ENCODE results near the gene SNAP47. TPM values are rescaled to one million over a fixed set of nuclear protein-coding genes. Genes with fewer than 3 reads are reported as not detected.

Gene SNAP47
- polyA plus RNA-seq, 1 experiment, result 44.8 TPM

DNA sequence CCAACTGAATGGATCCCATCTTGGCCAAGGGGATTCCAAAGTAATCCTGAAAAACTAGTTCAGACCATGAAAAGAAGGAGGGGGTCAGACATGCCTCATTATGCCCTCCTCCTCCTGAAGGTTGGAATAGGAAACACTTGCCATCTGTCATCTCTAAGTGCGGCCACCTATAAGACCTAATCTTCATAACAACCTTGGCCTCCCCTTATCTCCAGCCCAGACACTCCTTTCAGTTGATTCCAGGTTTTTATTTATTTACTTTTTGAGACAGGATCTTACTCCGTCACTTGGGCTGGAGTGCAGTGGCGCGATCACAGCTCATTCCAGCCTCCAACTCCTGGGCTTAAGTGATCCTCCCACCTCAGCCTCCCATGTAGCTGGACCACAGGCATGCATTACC, 19.7 kb downstream of the SNAP47 start:
- Histone ChIP-seq H3K27me3 (ENCODE audit: control insufficient read depth, insufficient read depth, low read length) (no peaks in the 10 kb centered on the region), H3K9me3 (ENCODE audit: control insufficient read depth, insufficient read depth, low read length) (no peaks in the 10 kb centered on the region; the same call in none of the 2 replicates), H3K27ac (ENCODE audit: low read depth, low read length) (no peak overlapping the region), H3K4me3 (ENCODE audit: low read depth, low read length) (no peak overlapping the region)
- POLR2A ChIA-PET, result no interaction called here
- CTCF ChIA-PET, result no interaction called here
- no peak for DNase-seq (ENCODE audit: low read depth, low spot score)
- TF ChIP-seq, protein P1, sequence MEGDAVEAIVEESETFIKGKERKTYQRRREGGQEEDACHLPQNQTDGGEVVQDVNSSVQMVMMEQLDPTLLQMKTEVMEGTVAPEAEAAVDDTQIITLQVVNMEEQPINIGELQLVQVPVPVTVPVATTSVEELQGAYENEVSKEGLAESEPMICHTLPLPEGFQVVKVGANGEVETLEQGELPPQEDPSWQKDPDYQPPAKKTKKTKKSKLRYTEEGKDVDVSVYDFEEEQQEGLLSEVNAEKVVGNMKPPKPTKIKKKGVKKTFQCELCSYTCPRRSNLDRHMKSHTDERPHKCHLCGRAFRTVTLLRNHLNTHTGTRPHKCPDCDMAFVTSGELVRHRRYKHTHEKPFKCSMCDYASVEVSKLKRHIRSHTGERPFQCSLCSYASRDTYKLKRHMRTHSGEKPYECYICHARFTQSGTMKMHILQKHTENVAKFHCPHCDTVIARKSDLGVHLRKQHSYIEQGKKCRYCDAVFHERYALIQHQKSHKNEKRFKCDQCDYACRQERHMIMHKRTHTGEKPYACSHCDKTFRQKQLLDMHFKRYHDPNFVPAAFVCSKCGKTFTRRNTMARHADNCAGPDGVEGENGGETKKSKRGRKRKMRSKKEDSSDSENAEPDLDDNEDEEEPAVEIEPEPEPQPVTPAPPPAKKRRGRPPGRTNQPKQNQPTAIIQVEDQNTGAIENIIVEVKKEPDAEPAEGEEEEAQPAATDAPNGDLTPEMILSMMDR (IDR thresholded peaks at IDR 0.05; ENCODE audit: low read depth, low read length), result no peak

DNA sequence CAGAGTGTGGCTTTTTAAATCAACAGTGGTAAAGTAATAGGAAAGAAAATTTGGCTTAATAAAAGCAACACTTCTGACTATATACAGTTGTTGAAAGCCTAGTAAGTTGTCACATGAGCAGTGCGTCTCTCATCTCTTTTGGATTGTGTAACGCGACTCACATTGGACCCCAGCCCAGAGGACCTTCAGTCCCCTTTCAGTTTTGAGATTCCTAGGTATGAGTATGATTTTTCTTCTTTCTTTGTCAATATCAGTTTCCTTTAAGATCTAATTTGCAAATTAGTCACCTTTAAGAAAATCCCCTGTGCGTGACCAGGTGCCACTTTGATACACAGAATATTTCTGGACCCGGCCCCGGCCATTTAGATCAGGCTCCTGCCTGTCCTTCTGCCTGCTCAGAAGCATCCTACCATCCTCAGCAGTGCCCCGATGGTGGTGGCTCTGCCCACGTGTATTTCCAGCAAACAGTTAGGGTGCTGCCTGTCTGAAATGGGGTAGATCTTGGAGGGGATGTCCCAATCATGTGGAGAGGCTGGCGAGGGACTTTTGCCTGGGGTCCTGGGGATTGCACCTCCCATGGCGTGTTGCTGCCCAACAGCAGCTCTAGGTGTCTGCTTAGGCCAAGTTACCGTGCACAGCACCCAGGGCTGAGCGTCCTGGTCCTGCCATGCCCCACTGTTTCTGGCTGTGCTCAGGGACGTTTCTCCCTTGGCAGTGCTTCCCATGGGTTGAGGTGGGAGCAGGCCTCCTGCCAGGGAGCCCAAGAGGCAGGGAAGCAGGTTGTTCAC, 21.1 kb downstream of the SNAP47 start:
- ChIA-PET POLR2A (no interaction called here), CTCF (no interaction called here)
- no peaks in the 10 kb centered on the region for H3K27me3 ChIP-seq (ENCODE audit: control insufficient read depth, insufficient read depth, low read length)
- TF ChIP-seq, protein P1 (IDR thresholded peaks at IDR 0.05; ENCODE audit: low read depth, low read length), result no peak
- peaks cover 4% of the 10 kb centered on the region for H3K9me3 ChIP-seq (ENCODE audit: control insufficient read depth, insufficient read depth, low read length)
- no peak for DNase-seq (ENCODE audit: low read depth, low spot score)
- no peak overlapping the region for H3K27ac ChIP-seq (ENCODE audit: low read depth, low read length)
- H3K4me3 ChIP-seq (ENCODE audit: low read depth, low read length), result no peak overlapping the region

DNA sequence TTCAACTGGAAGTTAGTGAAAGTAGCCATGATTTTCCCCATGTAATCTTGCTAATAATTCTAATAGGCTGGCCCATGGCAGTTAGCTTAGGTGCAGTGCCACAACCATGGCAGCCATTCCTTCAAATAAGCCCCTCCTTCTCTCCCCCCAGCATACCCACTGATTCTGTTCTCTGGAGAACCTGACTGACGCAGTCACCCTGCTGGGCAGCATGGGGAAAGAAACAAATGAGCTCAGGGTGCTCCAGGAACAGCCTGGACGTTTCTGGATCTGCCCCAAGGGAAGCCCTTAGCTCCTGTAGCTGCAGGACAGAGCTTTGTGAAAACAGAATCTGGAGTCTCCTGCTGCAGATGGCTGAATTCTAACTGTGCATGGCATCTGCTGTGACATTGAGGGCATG, 22.5 kb downstream of the SNAP47 start:
- ChIA-PET POLR2A (interaction anchor here (0.6 to 0.8 kb wide), 2 partner anchors 17 to 649 kb away, joined by 3 to 8 read pairs; partner anchors contain the start of gene TRIM11), CTCF (interaction anchor here (4.1 kb wide), 1 partner anchor 27 kb away, joined by 22 read pairs; no protein-coding TSS in a partner anchor)
- DNase-seq (ENCODE audit: low read depth, low spot score), result no peak
- H3K4me3 ChIP-seq (ENCODE audit: low read depth, low read length), result no peak overlapping the region
- TF ChIP-seq, protein P1 (IDR thresholded peaks at IDR 0.05; ENCODE audit: low read depth, low read length), result no peak
- no peaks in the 10 kb centered on the region for H3K27me3 ChIP-seq (ENCODE audit: control insufficient read depth, insufficient read depth, low read length)
- H3K9me3 ChIP-seq (ENCODE audit: control insufficient read depth, insufficient read depth, low read length), result peaks cover 4% of the 10 kb centered on the region; the same call in 1 of the 2 replicates
- H3K27ac ChIP-seq (ENCODE audit: low read depth, low read length), result no peak overlapping the region

DNA sequence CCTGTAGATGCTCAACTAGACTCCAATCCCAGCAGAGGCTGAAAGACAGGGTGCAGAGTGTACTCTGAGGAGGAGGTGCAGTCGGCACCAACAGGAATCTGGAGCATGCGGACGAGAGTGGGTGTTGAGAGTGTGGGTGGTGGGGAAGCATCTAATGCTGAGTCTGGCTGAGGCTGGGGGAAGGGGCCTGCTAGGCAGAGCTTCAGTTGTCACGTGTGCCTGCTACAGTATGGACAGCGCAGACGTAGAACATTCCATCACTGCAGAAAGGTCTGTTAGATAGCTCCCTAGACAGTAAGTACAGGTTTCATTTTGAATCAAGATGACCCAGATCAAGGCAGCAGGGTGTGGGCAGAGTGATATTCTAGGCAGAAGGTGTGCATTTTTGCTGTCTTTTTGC, 23.1 kb downstream of the SNAP47 start:
- TF ChIP-seq, protein P1 (IDR thresholded peaks at IDR 0.05; ENCODE audit: low read depth, low read length), result no peak
- H3K9me3 ChIP-seq (ENCODE audit: control insufficient read depth, insufficient read depth, low read length), result peaks cover 4% of the 10 kb centered on the region; the same call in 1 of the 2 replicates
- no peaks in the 10 kb centered on the region for H3K27me3 ChIP-seq (ENCODE audit: control insufficient read depth, insufficient read depth, low read length)
- no peak overlapping the region for H3K27ac ChIP-seq (ENCODE audit: low read depth, low read length)
- POLR2A ChIA-PET, result interaction anchor here (0.6 to 1.9 kb wide), 4 partner anchors 23 to 649 kb away, joined by 7 to 11 read pairs (median 8); partner anchors contain the start of genes JMJD4, SNAP47 and TRIM11
- CTCF ChIA-PET, result interaction anchor here (1.3 to 4.1 kb wide), 2 partner anchors 28 to 189 kb away, joined by 3 to 22 read pairs; no protein-coding TSS in a partner anchor
- DNase-seq (ENCODE audit: low read depth, low spot score), result no peak
- H3K4me3 ChIP-seq (ENCODE audit: low read depth, low read length), result no peak overlapping the region
